Measurements from ENCODE around the gene PRSS21.

The PRSS21 gene

DNA sequence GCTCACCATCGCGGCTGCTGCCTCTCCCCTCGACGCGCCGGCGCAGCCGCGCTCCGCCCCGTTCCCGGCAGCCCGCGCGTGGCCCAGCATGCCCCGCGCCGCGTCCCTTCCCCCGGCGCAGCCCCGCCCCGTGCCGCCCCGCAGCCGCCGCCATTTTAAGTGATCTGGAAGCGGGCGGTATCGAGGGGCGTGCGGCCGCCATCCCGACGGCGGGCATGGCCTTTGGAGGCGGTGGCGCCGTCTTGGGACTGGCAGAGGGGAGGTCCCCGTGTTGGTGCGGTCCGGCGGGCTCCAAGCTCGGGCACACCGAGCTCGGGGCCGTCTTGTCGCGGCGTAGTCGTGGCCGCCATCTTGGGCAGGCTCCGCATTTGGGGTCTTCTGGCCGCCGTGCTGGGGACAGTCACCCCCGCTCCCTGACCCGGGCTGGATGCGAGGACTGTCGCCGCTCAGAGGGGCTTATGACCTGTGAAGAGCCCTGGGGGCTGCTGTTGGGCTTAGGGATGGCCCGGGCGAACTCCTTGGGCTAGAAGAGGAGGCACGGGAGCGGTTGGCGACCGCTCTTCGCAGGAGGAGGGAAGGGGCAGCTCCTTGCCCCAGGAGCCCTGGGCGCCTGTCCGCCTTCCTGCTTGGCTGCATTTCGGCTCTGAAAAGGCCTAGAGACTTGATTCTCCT lies 39.7 kb upstream of the PRSS21 start, which contains the start of gene ELOB (continued):
- TF ChIP-seq, protein P1, sequence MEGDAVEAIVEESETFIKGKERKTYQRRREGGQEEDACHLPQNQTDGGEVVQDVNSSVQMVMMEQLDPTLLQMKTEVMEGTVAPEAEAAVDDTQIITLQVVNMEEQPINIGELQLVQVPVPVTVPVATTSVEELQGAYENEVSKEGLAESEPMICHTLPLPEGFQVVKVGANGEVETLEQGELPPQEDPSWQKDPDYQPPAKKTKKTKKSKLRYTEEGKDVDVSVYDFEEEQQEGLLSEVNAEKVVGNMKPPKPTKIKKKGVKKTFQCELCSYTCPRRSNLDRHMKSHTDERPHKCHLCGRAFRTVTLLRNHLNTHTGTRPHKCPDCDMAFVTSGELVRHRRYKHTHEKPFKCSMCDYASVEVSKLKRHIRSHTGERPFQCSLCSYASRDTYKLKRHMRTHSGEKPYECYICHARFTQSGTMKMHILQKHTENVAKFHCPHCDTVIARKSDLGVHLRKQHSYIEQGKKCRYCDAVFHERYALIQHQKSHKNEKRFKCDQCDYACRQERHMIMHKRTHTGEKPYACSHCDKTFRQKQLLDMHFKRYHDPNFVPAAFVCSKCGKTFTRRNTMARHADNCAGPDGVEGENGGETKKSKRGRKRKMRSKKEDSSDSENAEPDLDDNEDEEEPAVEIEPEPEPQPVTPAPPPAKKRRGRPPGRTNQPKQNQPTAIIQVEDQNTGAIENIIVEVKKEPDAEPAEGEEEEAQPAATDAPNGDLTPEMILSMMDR (tag by site-specific recombination; IDR thresholded peaks at IDR 0.05): no peak
- TF ChIP-seq ZNF121 (tag by site-specific recombination; IDR thresholded peaks at IDR 0.05) (no peak), ZNF701 (tag by site-specific recombination; IDR thresholded peaks at IDR 0.05) (no peak), RBAK (tag by site-specific recombination; IDR thresholded peaks at IDR 0.05) (no peak), ZNF223 (tag by site-specific recombination; IDR thresholded peaks at IDR 0.05) (no peak), KLF8 (tag by site-specific recombination; IDR thresholded peaks at IDR 0.05) (peak; percentile 85), ZNF843 (tag by site-specific recombination; IDR thresholded peaks at IDR 0.05) (no peak), YY1 (tag by site-specific recombination; IDR thresholded peaks at IDR 0.05) (peak; percentile 98; the same call in 1 of the 2 replicates), ZSCAN30 (tag by site-specific recombination; IDR thresholded peaks at IDR 0.05) (no peak), ZNF600 (tag by site-specific recombination; IDR thresholded peaks at IDR 0.05) (peak; percentile 94), OVOL3 (tag by site-specific recombination; IDR thresholded peaks at IDR 0.05) (no peak), ZNF10 (tag by site-specific recombination; IDR thresholded peaks at IDR 0.05) (no peak), ZNF354C (tag by site-specific recombination; IDR thresholded peaks at IDR 0.05; ENCODE audit: borderline replicate concordance, low read depth) (no peak), ZNF677 (tag by site-specific recombination; IDR thresholded peaks at IDR 0.05) (no peak), ZFP41 (tag by site-specific recombination; IDR thresholded peaks at IDR 0.05; ENCODE audit: borderline replicate concordance) (no peak), ZNF37A (tag by site-specific recombination; IDR thresholded peaks at IDR 0.05) (no peak), ZNF184 (tag by site-specific recombination; IDR thresholded peaks at IDR 0.05) (no peak), ZNF138 (tag by site-specific recombination; IDR thresholded peaks at IDR 0.05; ENCODE audit: borderline replicate concordance) (no peak), BCL11B (tag by site-specific recombination; IDR thresholded peaks at IDR 0.05; ENCODE audit: low read depth) (no peak), BCL11A (tag by site-specific recombination; IDR thresholded peaks at IDR 0.05; ENCODE audit: low read depth) (no peak), ZNF114 (tag by site-specific recombination; IDR thresholded peaks at IDR 0.05) (no peak), ZNF629 (tag by site-specific recombination; IDR thresholded peaks at IDR 0.05) (peak; percentile 35; the same call in 1 of the 2 replicates)
- TF ChIP-seq, protein P2, sequence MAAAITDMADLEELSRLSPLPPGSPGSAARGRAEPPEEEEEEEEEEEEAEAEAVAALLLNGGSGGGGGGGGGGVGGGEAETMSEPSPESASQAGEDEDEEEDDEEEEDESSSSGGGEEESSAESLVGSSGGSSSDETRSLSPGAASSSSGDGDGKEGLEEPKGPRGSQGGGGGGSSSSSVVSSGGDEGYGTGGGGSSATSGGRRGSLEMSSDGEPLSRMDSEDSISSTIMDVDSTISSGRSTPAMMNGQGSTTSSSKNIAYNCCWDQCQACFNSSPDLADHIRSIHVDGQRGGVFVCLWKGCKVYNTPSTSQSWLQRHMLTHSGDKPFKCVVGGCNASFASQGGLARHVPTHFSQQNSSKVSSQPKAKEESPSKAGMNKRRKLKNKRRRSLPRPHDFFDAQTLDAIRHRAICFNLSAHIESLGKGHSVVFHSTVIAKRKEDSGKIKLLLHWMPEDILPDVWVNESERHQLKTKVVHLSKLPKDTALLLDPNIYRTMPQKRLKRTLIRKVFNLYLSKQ (tag by site-specific recombination; IDR thresholded peaks at IDR 0.05; ENCODE audit: borderline replicate concordance): no peak
- TF ChIP-seq, protein P3, sequence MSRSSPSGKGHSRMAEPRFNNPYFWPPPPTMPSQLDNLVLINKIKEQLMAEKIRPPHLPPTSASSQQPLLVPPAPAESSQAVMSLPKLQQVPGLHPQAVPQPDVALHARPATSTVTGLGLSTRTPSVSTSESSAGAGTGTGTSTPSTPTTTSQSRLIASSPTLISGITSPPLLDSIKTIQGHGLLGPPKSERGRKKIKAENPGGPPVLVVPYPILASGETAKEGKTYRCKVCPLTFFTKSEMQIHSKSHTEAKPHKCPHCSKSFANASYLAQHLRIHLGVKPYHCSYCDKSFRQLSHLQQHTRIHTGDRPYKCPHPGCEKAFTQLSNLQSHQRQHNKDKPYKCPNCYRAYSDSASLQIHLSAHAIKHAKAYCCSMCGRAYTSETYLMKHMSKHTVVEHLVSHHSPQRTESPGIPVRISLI (tag by site-specific recombination; IDR thresholded peaks at IDR 0.05): no peak
- TF ChIP-seq, protein P4, sequence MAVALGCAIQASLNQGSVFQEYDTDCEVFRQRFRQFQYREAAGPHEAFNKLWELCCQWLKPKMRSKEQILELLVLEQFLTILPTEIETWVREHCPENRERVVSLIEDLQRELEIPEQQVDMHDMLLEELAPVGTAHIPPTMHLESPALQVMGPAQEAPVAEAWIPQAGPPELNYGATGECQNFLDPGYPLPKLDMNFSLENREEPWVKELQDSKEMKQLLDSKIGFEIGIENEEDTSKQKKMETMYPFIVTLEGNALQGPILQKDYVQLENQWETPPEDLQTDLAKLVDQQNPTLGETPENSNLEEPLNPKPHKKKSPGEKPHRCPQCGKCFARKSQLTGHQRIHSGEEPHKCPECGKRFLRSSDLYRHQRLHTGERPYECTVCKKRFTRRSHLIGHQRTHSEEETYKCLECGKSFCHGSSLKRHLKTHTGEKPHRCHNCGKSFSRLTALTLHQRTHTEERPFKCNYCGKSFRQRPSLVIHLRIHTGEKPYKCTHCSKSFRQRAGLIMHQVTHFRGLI (tag by site-specific recombination; IDR thresholded peaks at IDR 0.05): no peak
- TF ChIP-seq, protein P5, sequence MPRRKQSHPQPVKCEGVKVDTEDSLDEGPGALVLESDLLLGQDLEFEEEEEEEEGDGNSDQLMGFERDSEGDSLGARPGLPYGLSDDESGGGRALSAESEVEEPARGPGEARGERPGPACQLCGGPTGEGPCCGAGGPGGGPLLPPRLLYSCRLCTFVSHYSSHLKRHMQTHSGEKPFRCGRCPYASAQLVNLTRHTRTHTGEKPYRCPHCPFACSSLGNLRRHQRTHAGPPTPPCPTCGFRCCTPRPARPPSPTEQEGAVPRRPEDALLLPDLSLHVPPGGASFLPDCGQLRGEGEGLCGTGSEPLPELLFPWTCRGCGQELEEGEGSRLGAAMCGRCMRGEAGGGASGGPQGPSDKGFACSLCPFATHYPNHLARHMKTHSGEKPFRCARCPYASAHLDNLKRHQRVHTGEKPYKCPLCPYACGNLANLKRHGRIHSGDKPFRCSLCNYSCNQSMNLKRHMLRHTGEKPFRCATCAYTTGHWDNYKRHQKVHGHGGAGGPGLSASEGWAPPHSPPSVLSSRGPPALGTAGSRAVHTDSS (tag by site-specific recombination; IDR thresholded peaks at IDR 0.05): no peak
- TF ChIP-seq, protein P6, sequence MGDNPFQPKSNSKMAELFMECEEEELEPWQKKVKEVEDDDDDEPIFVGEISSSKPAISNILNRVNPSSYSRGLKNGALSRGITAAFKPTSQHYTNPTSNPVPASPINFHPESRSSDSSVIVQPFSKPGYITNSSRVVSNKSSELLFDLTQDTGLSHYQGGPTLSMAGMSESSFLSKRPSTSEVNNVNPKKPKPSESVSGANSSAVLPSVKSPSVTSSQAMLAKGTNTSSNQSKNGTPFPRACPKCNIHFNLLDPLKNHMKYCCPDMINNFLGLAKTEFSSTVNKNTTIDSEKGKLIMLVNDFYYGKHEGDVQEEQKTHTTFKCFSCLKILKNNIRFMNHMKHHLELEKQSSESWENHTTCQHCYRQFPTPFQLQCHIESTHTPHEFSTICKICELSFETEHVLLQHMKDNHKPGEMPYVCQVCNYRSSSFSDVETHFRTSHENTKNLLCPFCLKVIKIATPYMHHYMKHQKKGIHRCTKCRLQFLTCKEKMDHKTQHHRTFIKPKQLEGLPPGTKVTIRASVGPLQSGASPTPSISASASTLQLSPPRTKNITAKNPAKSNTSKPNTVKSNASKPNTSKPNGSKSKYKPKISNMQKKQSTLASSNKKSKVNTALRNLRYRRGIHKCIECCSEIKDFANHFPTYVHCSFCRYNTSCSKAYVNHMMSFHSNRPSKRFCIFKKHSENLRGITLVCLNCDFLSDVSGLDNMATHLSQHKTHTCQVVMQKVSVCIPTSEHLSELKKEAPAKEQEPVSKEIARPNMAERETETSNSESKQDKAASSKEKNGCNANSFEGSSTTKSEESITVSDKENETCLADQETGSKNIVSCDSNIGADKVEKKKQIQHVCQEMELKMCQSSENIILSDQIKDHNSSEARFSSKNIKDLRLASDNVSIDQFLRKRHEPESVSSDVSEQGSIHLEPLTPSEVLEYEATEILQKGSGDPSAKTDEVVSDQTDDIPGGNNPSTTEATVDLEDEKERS (tag by site-specific recombination; IDR thresholded peaks at IDR 0.05): no peak
- TF ChIP-seq, protein P7, sequence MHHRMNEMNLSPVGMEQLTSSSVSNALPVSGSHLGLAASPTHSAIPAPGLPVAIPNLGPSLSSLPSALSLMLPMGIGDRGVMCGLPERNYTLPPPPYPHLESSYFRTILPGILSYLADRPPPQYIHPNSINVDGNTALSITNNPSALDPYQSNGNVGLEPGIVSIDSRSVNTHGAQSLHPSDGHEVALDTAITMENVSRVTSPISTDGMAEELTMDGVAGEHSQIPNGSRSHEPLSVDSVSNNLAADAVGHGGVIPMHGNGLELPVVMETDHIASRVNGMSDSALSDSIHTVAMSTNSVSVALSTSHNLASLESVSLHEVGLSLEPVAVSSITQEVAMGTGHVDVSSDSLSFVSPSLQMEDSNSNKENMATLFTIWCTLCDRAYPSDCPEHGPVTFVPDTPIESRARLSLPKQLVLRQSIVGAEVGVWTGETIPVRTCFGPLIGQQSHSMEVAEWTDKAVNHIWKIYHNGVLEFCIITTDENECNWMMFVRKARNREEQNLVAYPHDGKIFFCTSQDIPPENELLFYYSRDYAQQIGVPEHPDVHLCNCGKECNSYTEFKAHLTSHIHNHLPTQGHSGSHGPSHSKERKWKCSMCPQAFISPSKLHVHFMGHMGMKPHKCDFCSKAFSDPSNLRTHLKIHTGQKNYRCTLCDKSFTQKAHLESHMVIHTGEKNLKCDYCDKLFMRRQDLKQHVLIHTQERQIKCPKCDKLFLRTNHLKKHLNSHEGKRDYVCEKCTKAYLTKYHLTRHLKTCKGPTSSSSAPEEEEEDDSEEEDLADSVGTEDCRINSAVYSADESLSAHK (tag by site-specific recombination; IDR thresholded peaks at IDR 0.05): no peak
